MM.1S (cell line): Measurements from ENCODE around the gene DACT2.

Experiments
- DNase-seq: peaks from one replicate; pipeline ENCODE4 v3.0.0-alpha.2; 2015
- H2AFZ ChIP-seq: fragments of 300-600 bp; sonication (generic); 2 replicates; pipeline ENCODE4 v1.6.0; 2016; ENCODE audit warnings: antibody characterized with exemption, low read length
- H3F3A ChIP-seq: fragments of 300-600 bp; sonication (generic); 2 replicates; pipeline ENCODE4 v1.6.1; 2016; ENCODE audit warnings: mild to moderate bottlenecking, antibody characterized with exemption, low read length, moderate library complexity, mixed read lengths; ENCODE audit not compliant: insufficient read depth
- H3K27ac ChIP-seq: fragments of 300-600 bp; sonication (generic); 2 replicates; pipeline ENCODE4 v1.5.1; 2016; ENCODE audit warnings: mild to moderate bottlenecking, low read length
- H3K27me3 ChIP-seq: fragments of 300-600 bp; sonication (generic); replicated peaks from 2 replicates; pipeline ENCODE4 v1.6.0; 2016; ENCODE audit warnings: low read length; ENCODE audit not compliant: insufficient read depth
- H3K36me3 ChIP-seq: fragments of 300-600 bp; sonication (generic); replicated peaks from 2 replicates; pipeline ENCODE4 v1.6.1; 2016; ENCODE audit warnings: mild to moderate bottlenecking, low read length, mixed read lengths; ENCODE audit not compliant: insufficient read depth
- H3K4me1 ChIP-seq: fragments of 300-600 bp; sonication (generic); 2 replicates; pipeline ENCODE4 v1.6.1; 2016; ENCODE audit warnings: low read length, mixed read lengths
- H3K4me2 ChIP-seq: fragments of 300-600 bp; sonication (generic); 2 replicates; pipeline ENCODE4 v1.6.0; 2016; ENCODE audit warnings: low read depth, low read length
- H3K4me3 ChIP-seq: fragments of 300-600 bp; sonication (generic); 2 replicates; pipeline ENCODE4 v1.5.1; 2016; ENCODE audit warnings: low read length, mixed read lengths
- H3K79me2 ChIP-seq: fragments of 300-600 bp; sonication (generic); 2 replicates; pipeline ENCODE4 v1.6.1; 2016; ENCODE audit warnings: mixed run types, low read length, mixed read lengths
- H3K9ac ChIP-seq: fragments of 300-600 bp; sonication (generic); 2 replicates; pipeline ENCODE4 v1.6.1; 2016; ENCODE audit warnings: low read length, mixed read lengths
- H3K9me2 ChIP-seq: fragments of 300-600 bp; sonication (generic); replicated peaks from 2 replicates; pipeline ENCODE4 v1.6.1; 2016; ENCODE audit warnings: mild to moderate bottlenecking, low read length, mixed read lengths; ENCODE audit not compliant: insufficient read depth
- H3K9me3 ChIP-seq: fragments of 300-600 bp; sonication (generic); replicated peaks from 2 replicates; pipeline ENCODE4 v1.6.1; 2016; ENCODE audit warnings: mild to moderate bottlenecking, low read length, mixed read lengths; ENCODE audit not compliant: insufficient read depth
- H4K20me1 ChIP-seq: fragments of 300-600 bp; sonication (generic); 2 replicates; pipeline ENCODE4 v1.6.1; 2016; ENCODE audit warnings: mild to moderate bottlenecking, low read length, moderate library complexity, mixed read lengths; ENCODE audit not compliant: insufficient read depth
- CTCF ChIP-seq: fragments of 300-600 bp; sonication (generic); IDR thresholded peaks from 2 replicates; pipeline ENCODE4 v1.5.1; 2016; ENCODE audit warnings: antibody characterized with exemption, low read length, mixed read lengths
- EZH2 ChIP-seq: fragments of 300-600 bp; sonication (generic); optimal IDR thresholded peaks from 2 replicates; pipeline ENCODE3; 2017; ENCODE audit warnings: low read depth, mild to moderate bottlenecking, antibody characterized with exemption, low read length, mixed read lengths
- EZH2phosphoT487 ChIP-seq: fragments of 300-600 bp; sonication (generic); IDR thresholded peaks from 2 replicates; pipeline ENCODE4 v1.6.1; 2018; ENCODE audit warnings: antibody characterized with exemption, low read length

The DACT2 gene

DNA sequence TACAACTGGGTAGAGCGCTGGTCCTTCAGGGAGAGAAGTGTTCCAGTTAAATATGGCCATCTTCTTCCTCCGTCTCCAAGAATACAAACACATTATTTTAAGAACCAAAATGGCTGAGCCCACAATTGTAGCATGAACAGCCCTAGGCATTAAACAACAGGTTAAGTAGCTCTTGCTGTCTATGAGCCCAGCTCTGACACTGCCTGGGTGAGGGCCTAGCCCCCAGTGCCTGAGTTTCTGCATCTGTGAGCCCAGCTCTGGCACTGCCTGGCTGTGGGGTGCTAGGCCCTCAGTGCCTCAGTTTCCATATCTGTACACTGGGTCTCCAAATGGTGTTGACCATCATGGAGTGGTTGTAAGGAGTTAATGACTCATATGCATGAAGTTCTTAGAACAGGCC lies 24.8 kb upstream of the DACT2 start:
- no peaks in the 10 kb centered on the region for H3K9me3 ChIP-seq
- TF ChIP-seq EZH2: no peak
- no peak for TF ChIP-seq CTCF
- no peak for TF ChIP-seq EZH2phosphoT487
- H3K4me3 ChIP-seq: no peak overlapping the region
- H3K79me2 ChIP-seq: no peaks in the 10 kb centered on the region
- no peaks in the 10 kb centered on the region for H3F3A ChIP-seq
- no peaks in the 10 kb centered on the region for H3K27me3 ChIP-seq
- H3K27ac ChIP-seq: no peak overlapping the region
- no peak overlapping the region for H3K4me2 ChIP-seq
- H3K9ac ChIP-seq: no peak overlapping the region
- no peak overlapping the region for H2AFZ ChIP-seq
- no peak for DNase-seq
- no peaks in the 10 kb centered on the region for H3K9me2 ChIP-seq
- no peaks in the 10 kb centered on the region for H3K4me1 ChIP-seq
- no peaks in the 10 kb centered on the region for H4K20me1 ChIP-seq
- no peaks in the 10 kb centered on the region for H3K36me3 ChIP-seq

DNA sequence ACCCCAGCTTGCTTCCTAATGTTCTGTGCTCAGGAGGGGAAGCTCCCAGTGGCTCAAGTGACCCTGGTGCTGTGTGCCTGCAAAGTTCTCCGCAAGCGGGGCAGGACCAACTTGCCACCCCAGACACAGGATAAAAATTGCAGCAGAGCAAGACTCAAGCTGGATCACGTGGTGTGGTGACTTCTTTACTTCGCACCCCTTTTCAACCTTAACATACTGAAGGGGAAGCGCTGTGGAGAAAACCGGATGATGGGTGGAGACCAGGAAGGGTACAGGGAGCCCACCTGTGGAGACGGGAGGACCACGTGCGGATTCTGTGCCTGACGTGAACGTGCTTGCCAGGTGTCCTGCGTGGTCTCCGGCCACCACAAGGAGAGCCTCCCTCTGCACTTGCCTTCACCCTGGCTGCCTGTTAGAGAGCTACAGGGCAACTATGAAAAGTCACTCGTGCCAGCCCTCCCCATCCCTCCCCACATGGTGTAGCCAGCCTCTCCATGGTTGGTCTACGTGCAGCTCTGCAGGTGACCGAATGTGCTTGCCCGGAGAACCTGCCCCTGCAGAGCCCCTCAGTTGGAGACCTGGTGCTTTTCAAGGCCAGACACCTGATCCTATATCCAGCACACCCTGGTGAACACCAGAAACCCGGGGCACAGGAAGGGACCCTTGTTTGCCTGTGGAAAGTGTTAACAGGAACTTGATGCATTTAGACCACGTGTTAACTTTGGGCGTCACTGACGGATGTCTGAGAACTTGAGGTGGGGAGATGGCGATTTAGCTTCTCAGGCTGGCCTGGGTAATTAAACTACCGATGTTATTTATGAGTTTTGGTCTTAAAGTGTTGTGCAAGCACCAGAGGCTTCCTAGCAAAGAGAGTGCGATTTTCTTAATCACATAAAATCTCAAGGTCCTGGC lies 23.9 kb upstream of the DACT2 start:
- H3K9me2 ChIP-seq: no peaks in the 10 kb centered on the region
- H3K9ac ChIP-seq: no peak overlapping the region
- H3K27me3 ChIP-seq: no peaks in the 10 kb centered on the region
- DNase-seq: no peak
- TF ChIP-seq EZH2phosphoT487: no peak
- no peak for TF ChIP-seq CTCF
- no peaks in the 10 kb centered on the region for H3K4me1 ChIP-seq
- H3K9me3 ChIP-seq: no peaks in the 10 kb centered on the region
- no peaks in the 10 kb centered on the region for H3K79me2 ChIP-seq
- no peaks in the 10 kb centered on the region for H3K36me3 ChIP-seq
- H4K20me1 ChIP-seq: no peaks in the 10 kb centered on the region
- H3F3A ChIP-seq: no peaks in the 10 kb centered on the region
- no peak overlapping the region for H3K27ac ChIP-seq
- no peak overlapping the region for H2AFZ ChIP-seq
- no peak overlapping the region for H3K4me2 ChIP-seq
- H3K4me3 ChIP-seq: no peak overlapping the region

DNA sequence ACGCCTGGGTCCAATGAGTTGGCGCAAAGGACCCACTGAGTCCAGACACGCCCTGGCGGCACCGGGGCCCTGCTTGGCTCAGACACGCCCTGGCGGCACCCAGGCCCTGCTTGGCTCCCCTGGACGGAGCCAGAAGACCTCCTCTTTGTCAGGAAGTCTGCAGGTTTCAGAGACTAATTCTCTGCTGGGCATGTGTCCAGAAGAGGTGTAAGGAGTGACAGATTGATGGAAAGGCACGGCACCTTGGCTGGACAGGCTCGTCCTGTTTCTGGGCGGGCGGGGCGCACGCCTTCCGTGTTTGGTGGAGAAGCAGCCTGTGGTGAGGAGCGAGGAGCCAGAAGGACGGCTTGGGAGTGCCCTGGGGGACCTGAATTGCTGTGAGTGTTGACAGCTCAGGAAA lies 23.1 kb upstream of the DACT2 start:
- Histone ChIP-seq H3K4me1 (no peaks in the 10 kb centered on the region), H4K20me1 (no peaks in the 10 kb centered on the region), H3K9ac (no peak overlapping the region), H3K9me2 (no peaks in the 10 kb centered on the region), H3K79me2 (no peaks in the 10 kb centered on the region), H3K9me3 (no peaks in the 10 kb centered on the region), H3F3A (no peaks in the 10 kb centered on the region), H3K36me3 (no peaks in the 10 kb centered on the region), H3K4me3 (no peak overlapping the region), H3K4me2 (no peak overlapping the region), H2AFZ (no peak overlapping the region), H3K27me3 (no peaks in the 10 kb centered on the region), H3K27ac (no peak overlapping the region)
- DNase-seq: no peak
- no peak for TF ChIP-seq EZH2
- no peak for TF ChIP-seq CTCF
- TF ChIP-seq EZH2phosphoT487: no peak
